ENCODE measurements around the gene CRB3.

CRB3 gene

GRCh38 chr19:6466526-6467248, 2.6 kb downstream of the CRB3 start:
- no peak for DNase-seq (ENCODE audit: low read depth)

- DNase-seq (ENCODE audit: low read depth), result no peak
Observed at GRCh38 chr19:6467384-6467783, 3.3 kb downstream of the CRB3 start.

- DNase-seq (ENCODE audit: low read depth), result no peak
Observed at GRCh38 chr19:6470173-6470572, 6.1 kb downstream of the CRB3 start.

GRCh38 chr19:6471076-6471475, 7.0 kb downstream of the CRB3 start:
- DNase-seq (ENCODE audit: low read depth), result no peak

GRCh38 chr19:6472713-6473112, 8.6 kb downstream of the CRB3 start:
- no peak for DNase-seq (ENCODE audit: low read depth)

- DNase-seq (ENCODE audit: low read depth), result no peak
Observed at GRCh38 chr19:6473647-6474046, 9.6 kb downstream of the CRB3 start.

- DNase-seq (ENCODE audit: low read depth), result no peak
Observed at GRCh38 chr19:6475321-6476108, 11.4 kb downstream of the CRB3 start.

- DNase-seq (ENCODE audit: low read depth), result no peak
Observed at GRCh38 chr19:6476155-6476895, 12.3 kb downstream of the CRB3 start.

GRCh38 chr19:6476896-6477431, 12.9 kb downstream of the CRB3 start:
- no peak for DNase-seq (ENCODE audit: low read depth)

- no peak for DNase-seq (ENCODE audit: low read depth)
Observed at GRCh38 chr19:6478815-6479214, 14.7 kb downstream of the CRB3 start.

GRCh38 chr19:6479836-6480398, 15.8 kb downstream of the CRB3 start:
- DNase-seq (ENCODE audit: low read depth), result no peak

- DNase-seq (ENCODE audit: low read depth), result no peak
Observed at GRCh38 chr19:6480848-6481415, 16.9 kb downstream of the CRB3 start.

- peak; percentile 49 for DNase-seq (ENCODE audit: low read depth)
Observed at GRCh38 chr19:6481541-6482342, 17.7 kb downstream of the CRB3 start, which contains the start of gene DENND1C. DENND1C (minus strand) TSS chr19:6481787; CDS start chr19:6481695, 92 bp downstream.

- no peak for DNase-seq (ENCODE audit: low read depth)
Observed at GRCh38 chr19:6482343-6482686, 18.2 kb downstream of the CRB3 start.

- no peak for DNase-seq (ENCODE audit: low read depth)
Observed at GRCh38 chr19:6483235-6483634, 19.2 kb downstream of the CRB3 start.

GRCh38 chr19:6484230-6484629, 20.2 kb downstream of the CRB3 start:
- DNase-seq (ENCODE audit: low read depth), result no peak

- no peak for DNase-seq (ENCODE audit: low read depth)
Observed at GRCh38 chr19:6484831-6485230, 20.8 kb downstream of the CRB3 start.

- no peak for DNase-seq (ENCODE audit: low read depth)
Observed at GRCh38 chr19:6489278-6490061, 25.4 kb downstream of the CRB3 start.

- no peak for DNase-seq (ENCODE audit: low read depth)
Observed at GRCh38 chr19:6490134-6490533, 26.1 kb downstream of the CRB3 start.
